GM23338 (cell line): ENCODE results near the gene EDA.

Source experiments
- EZH2 ChIP-seq: fragments of 200-600 bp; sonication (generic); IDR thresholded peaks from one replicate; pipeline ENCODE4 v1.8.0; 2017; ENCODE audit warnings: antibody characterized with exemption, mild to moderate bottlenecking, low read depth; ENCODE audit not compliant: unreplicated experiment
- POLR2AphosphoS5 ChIP-seq: IDR thresholded peaks from 2 replicates; pipeline ENCODE4 v1.6.1; 2016; ENCODE audit warnings: antibody characterized with exemption, low read depth
- TF ChIP-seq, protein P1 (sequence below), 2 experiments: fragments of 200-600 bp in 1 of 2; sonication (generic) in 1 of 2; conservative IDR thresholded peaks; 2 replicates each; pipeline versions ENCODE4 v1.5.1 to v1.6.1; 2016 to 2017; ENCODE audit warnings: antibody characterized with exemption in 2 of 2, low read depth in 2 of 2, mild to moderate bottlenecking in 2 of 2, moderate library complexity in 1 of 2

DNA sequence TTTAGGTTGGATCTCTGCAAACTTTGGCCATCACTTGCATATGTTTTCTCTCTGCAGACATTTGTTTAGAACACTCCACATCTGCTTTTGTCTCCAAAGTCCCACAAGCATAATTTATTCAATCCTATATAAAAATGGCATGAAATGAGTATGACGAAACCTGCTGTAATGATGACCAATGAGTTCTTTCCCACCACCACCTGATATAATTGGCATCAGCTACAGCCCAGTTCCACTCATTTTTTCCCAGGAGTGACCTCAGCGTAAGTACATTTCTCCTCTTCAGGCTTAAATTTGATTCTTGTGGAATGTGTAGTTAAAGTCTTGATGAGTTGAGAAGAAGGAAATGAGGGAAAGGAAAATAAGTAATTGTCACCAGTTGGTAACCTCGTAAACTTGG is 228.7 kb downstream of the EDA start:
- TF ChIP-seq EZH2, result no peak
- TF ChIP-seq, protein P1, sequence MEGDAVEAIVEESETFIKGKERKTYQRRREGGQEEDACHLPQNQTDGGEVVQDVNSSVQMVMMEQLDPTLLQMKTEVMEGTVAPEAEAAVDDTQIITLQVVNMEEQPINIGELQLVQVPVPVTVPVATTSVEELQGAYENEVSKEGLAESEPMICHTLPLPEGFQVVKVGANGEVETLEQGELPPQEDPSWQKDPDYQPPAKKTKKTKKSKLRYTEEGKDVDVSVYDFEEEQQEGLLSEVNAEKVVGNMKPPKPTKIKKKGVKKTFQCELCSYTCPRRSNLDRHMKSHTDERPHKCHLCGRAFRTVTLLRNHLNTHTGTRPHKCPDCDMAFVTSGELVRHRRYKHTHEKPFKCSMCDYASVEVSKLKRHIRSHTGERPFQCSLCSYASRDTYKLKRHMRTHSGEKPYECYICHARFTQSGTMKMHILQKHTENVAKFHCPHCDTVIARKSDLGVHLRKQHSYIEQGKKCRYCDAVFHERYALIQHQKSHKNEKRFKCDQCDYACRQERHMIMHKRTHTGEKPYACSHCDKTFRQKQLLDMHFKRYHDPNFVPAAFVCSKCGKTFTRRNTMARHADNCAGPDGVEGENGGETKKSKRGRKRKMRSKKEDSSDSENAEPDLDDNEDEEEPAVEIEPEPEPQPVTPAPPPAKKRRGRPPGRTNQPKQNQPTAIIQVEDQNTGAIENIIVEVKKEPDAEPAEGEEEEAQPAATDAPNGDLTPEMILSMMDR (conservative IDR thresholded peaks at IDR 0.05; ENCODE audit: low read depth in 2 of 2), result no peak
- TF ChIP-seq POLR2AphosphoS5, result no peak
